Tibial nerve (tissue), 4 donors: ENCODE data around the gene CALHM3. TPM values are rescaled to one million over a fixed set of nuclear protein-coding genes. Genes with fewer than 3 reads are reported as not detected.

Experiments used
- DNase-seq, 2 donors: peaks; one replicate each; pipeline ENCODE4 v3.0.0-alpha.2; 2019; ENCODE audit warnings: low spot score in 2 of 2
- H3K27ac ChIP-seq, 4 donors: fragments of 200-600 bp; sonication (generic) in 3 of 4; one replicate each; pipeline ENCODE4 v1.5.1; 2017 to 2019; ENCODE audit warnings: mild to moderate bottlenecking in 1 of 4
- H3K27me3 ChIP-seq, 2 donors: fragments of 200-600 bp; sonication (generic) in 1 of 2; one replicate each; pipeline versions ENCODE4 v1.5.1 to v1.6.0; 2017 to 2019
- H3K36me3 ChIP-seq, 3 donors: fragments of 200-600 bp; sonication (generic); one replicate each; pipeline ENCODE4 v1.5.1; 2018 to 2019
- H3K4me1 ChIP-seq, 4 donors: fragments of 200-600 bp; sonication (generic) in 3 of 4; one replicate each; pipeline ENCODE4 v1.5.1; 2017 to 2019
- H3K4me3 ChIP-seq, 4 donors: fragments of 200-600 bp; sonication (generic) in 3 of 4; one replicate each; pipeline ENCODE4 v1.5.1; 2017 to 2019; ENCODE audit warnings: mild to moderate bottlenecking in 1 of 4, moderate library complexity in 1 of 4
- H3K9me3 ChIP-seq, 4 donors: fragments of 200-600 bp; sonication (generic) in 3 of 4; one replicate each; pipeline ENCODE4 v1.5.1; 2017 to 2019
- EP300 ChIP-seq, 2 donors: sonication (generic); formaldehyde crosslinking; IDR thresholded peaks; one replicate each; pipeline ENCODE4 v1.6.1; 2017; ENCODE audit warnings: antibody characterized with exemption in 2 of 2, mild to moderate bottlenecking in 1 of 2
- POLR2A ChIP-seq, 2 donors: fragments of 450-650 bp; IDR thresholded peaks; one replicate each; pipeline ENCODE4 v1.6.1; 2017; ENCODE audit warnings: antibody characterized with exemption in 2 of 2, mild to moderate bottlenecking in 2 of 2, moderate library complexity in 2 of 2
- WGBS, 2 donors: methylation state at CpG; one replicate each; pipeline ENCODE4 v1.1.5; 2018; 5-methylcytosine and 5-hydroxymethylcytosine counted together
- total RNA-seq, 4 donors: library from RNA; depleted of rRNA; stranded (reverse); fragments of >200 nt; gene quantifications; one replicate each; pipeline ENCODE4 v1.1.0, GENCODE V29; 2016
- TF ChIP-seq, protein P1 (sequence below), 5 experiments: fragments of 200-600 bp in 3 of 5; fragments of 450-650 bp in 2 of 5; sonication (generic) in 3 of 5; IDR thresholded peaks; one replicate each; pipeline ENCODE4 v1.5.1; 2016 to 2019; ENCODE audit warnings: antibody characterized with exemption in 5 of 5, mild to moderate bottlenecking in 3 of 5, moderate library complexity in 2 of 5

Gene CALHM3
- total RNA-seq, 4 donors from 2014 or later = not detected

DNA sequence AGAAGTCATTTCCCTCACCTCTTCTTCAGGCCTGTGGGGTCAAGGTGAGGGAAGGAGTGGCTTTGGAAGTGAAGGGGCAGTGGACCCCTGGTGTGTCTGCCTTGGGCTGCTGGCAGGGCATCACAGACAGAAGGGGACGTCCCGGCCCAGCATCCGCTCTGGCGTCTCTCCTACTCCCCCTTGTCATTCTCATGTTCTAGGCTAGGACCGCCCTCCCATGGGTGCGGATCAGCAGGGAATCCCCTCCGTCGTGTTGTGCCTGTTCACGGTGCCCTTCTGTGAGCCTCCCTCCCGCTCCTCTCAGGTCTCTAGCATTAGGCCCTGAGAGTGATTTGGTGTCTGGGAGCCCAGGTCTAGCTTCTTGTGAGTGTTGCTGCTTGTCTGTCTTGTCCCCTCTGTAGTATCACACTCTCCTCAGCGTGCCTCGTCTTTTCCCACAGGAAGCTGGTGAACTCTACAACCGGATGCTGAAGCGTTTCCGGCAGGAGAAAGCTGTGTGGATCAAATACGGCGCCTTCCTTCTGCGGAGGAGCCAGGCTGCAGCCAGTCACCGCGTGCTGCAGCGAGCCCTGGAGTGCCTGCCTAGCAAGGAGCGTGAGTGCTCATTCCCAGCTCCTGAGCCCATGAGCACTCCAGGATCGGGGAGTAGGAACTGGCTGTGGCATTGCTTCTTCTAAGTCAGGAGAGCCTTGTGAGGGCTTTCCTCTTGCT is 35.4 kb downstream of the CALHM3 start:
- H3K27ac ChIP-seq = peak overlapping the region in 1 of 4 donors; percentile 34
- WGBS, 2 donors = 82 to 92% methylated on average over 23 of the region's 23 CpGs

DNA sequence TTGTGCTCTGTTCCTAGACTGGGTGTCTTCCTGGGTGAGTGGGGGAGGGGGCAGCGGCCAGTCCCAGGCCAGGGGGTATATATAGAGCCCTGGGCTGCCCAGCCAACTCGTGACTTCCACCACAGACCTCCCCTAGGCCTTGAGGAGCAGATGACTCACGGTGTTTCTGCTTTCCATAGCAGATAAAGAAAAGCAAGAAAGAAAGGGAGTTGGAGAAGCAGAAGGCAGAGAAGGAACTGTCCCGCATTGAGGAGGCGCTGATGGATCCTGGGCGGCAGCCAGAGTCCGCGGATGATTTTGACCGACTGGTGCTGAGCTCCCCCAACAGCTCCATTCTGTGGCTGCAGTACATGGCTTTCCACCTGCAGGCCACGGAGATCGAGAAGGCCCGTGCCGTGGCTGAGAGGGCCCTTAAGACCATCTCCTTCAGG is 37.0 kb downstream of the CALHM3 start:
- TF ChIP-seq EP300 (IDR thresholded peaks at IDR 0.05) (peak in 1 of 2 donors; percentile 12), POLR2A (IDR thresholded peaks at IDR 0.05) (no peak)
- Histone ChIP-seq H3K27me3 (no peaks in the 10 kb centered on the region), H3K36me3 (peaks cover 0 to 100% (median 9%) of the 10 kb centered on the region in 3 donors), H3K9me3 (no peaks in the 10 kb centered on the region), H3K27ac (peak overlapping the region in 2 of 4 donors; percentile 8 to 47), H3K4me3 (no peak overlapping the region), H3K4me1 (peaks cover 0 to 33% (median 10%) of the 10 kb centered on the region in 4 donors)
- DNase-seq = peak in 1 of 2 donors; percentile 11
- WGBS, 2 donors = 61 to 65% methylated on average over 13 of the region's 13 CpGs

More for the DNA sequence above, 35.4 kb downstream of the CALHM3 start:
- no peak for DNase-seq
- Histone ChIP-seq H3K27me3 (no peaks in the 10 kb centered on the region), H3K4me1 (peaks cover 0 to 49% (median 19%) of the 10 kb centered on the region in 4 donors), H3K36me3 (peaks cover 0 to 100% (median 8%) of the 10 kb centered on the region in 3 donors), H3K9me3 (no peaks in the 10 kb centered on the region), H3K4me3 (no peak overlapping the region)
- TF ChIP-seq, protein P1, sequence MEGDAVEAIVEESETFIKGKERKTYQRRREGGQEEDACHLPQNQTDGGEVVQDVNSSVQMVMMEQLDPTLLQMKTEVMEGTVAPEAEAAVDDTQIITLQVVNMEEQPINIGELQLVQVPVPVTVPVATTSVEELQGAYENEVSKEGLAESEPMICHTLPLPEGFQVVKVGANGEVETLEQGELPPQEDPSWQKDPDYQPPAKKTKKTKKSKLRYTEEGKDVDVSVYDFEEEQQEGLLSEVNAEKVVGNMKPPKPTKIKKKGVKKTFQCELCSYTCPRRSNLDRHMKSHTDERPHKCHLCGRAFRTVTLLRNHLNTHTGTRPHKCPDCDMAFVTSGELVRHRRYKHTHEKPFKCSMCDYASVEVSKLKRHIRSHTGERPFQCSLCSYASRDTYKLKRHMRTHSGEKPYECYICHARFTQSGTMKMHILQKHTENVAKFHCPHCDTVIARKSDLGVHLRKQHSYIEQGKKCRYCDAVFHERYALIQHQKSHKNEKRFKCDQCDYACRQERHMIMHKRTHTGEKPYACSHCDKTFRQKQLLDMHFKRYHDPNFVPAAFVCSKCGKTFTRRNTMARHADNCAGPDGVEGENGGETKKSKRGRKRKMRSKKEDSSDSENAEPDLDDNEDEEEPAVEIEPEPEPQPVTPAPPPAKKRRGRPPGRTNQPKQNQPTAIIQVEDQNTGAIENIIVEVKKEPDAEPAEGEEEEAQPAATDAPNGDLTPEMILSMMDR (IDR thresholded peaks at IDR 0.05) = no peak
- no peak for TF ChIP-seq POLR2A (IDR thresholded peaks at IDR 0.05)
- no peak for TF ChIP-seq EP300 (IDR thresholded peaks at IDR 0.05)

GRCh38 chr10:103441611-103442010 is 37.4 kb downstream of the CALHM3 start:
- TF ChIP-seq POLR2A (IDR thresholded peaks at IDR 0.05) (no peak), EP300 (IDR thresholded peaks at IDR 0.05) (no peak)
- TF ChIP-seq, protein P1 (IDR thresholded peaks at IDR 0.05) = no peak
- Histone ChIP-seq H3K27ac (peak overlapping the region in 2 of 4 donors; percentile 8 to 59), H3K4me3 (no peak overlapping the region), H3K4me1 (peaks cover 0 to 29% (median 6%) of the 10 kb centered on the region in 4 donors), H3K36me3 (peaks cover 0 to 100% (median 7%) of the 10 kb centered on the region in 3 donors), H3K9me3 (no peaks in the 10 kb centered on the region), H3K27me3 (no peaks in the 10 kb centered on the region)
- DNase-seq = no peak
- WGBS, 2 donors = 65 to 90% methylated on average over 4 to 8 of the region's 8 CpGs

DNA sequence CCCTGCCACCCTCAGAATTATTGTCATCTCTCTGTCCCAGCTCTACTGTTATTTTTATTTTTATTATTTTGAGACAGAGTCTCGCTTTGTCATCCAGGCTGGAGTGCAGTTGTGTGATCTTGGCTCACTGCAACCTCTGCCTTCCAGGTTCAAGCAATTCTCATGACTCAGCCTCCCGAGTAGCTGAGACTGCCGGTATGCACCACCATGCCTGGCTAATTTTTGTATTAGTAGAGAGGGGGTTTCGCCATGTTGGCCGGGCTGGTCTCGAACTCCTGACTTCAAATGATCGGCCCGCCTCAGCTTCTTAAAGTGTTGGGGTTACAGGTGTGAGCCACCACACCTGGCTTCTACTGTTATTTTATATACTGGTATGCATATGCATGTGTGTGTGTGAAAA is 37.8 kb downstream of the CALHM3 start:
- H3K36me3 ChIP-seq = peaks cover 0 to 100% (median 7%) of the 10 kb centered on the region in 3 donors
- H3K4me1 ChIP-seq = peaks cover 0 to 25% (median 3%) of the 10 kb centered on the region in 4 donors
- H3K27me3 ChIP-seq = no peaks in the 10 kb centered on the region
- WGBS, 2 donors = 88 to 92% methylated on average over 8 of the region's 8 CpGs
- DNase-seq = no peak
- H3K27ac ChIP-seq = peak overlapping the region in 1 of 4 donors; percentile 59
- H3K9me3 ChIP-seq = no peaks in the 10 kb centered on the region
- H3K4me3 ChIP-seq = no peak overlapping the region
- no peak for TF ChIP-seq EP300 (IDR thresholded peaks at IDR 0.05)
- TF ChIP-seq, protein P1 (IDR thresholded peaks at IDR 0.05) = no peak
- TF ChIP-seq POLR2A (IDR thresholded peaks at IDR 0.05) = no peak

GRCh38 chr10:103440416-103440815 is 38.6 kb downstream of the CALHM3 start:
- TF ChIP-seq POLR2A (IDR thresholded peaks at IDR 0.05) (no peak), EP300 (IDR thresholded peaks at IDR 0.05) (no peak)
- TF ChIP-seq, protein P1 (IDR thresholded peaks at IDR 0.05) = no peak
- WGBS, 2 donors = 90 to 93% methylated on average over 14 of the region's 14 CpGs
- no peak overlapping the region for H3K27ac ChIP-seq

More at GRCh38 chr10:103440416-103440815, 38.6 kb downstream of the CALHM3 start:
- peaks cover 0 to 100% (median 7%) of the 10 kb centered on the region in 3 donors for H3K36me3 ChIP-seq
- peaks cover 0 to 17% (median under 1%) of the 10 kb centered on the region in 4 donors for H3K4me1 ChIP-seq
- no peaks in the 10 kb centered on the region for H3K9me3 ChIP-seq
- H3K27me3 ChIP-seq = no peaks in the 10 kb centered on the region
- H3K4me3 ChIP-seq = no peak overlapping the region
- DNase-seq = no peak
